Epidermal melanocyte (primary cell): ENCODE data around the gene NRG2.

Source experiments
- DNase-seq: peaks from one replicate; pipeline ENCODE4 v3.0.0; 2011; ENCODE audit warnings: low spot score; ENCODE audit not compliant: insufficient read length

NRG2 gene

DNA sequence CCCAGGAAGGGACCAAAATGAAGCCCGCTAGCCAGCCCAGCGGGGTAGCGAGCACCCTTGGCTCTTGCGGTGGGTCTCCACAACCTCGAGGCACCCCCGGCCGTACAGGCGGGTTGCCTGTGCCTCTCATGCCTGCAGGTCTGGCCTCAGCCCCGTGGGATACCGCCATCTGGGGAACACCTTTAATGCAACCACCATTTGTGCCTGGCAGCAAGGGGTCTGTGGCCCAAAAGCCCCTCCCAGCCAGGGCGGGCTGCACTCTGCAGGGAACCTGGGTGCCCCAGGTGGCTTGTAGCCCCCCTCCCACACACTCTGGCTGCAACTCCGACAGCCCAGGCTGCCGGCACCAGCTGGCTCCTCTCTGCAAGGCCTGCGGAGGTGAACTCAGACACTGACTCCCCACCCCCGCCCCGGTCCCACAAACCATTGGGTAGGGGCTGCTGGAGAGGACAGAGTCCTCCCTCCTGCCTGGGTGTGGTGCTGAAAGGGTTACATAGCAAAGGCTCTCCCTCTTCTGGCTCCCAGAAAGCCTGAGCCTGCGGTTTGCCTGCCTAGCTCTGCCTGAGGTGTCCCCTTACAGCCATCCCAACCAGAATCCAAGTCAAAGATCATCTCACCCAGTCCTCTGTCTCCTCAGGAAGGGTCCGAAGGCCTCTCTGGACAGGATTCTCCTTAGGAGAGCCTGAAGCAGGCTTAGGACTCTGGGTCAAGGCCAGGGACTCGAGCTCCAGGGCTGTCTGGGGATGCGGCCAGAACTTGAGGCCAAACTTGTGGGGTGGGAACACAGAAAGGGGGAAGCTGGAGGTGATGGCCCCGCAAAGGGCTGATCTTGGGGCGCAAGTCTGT, 138.1 kb downstream of the NRG2 start:
- no peak for DNase-seq

DNA sequence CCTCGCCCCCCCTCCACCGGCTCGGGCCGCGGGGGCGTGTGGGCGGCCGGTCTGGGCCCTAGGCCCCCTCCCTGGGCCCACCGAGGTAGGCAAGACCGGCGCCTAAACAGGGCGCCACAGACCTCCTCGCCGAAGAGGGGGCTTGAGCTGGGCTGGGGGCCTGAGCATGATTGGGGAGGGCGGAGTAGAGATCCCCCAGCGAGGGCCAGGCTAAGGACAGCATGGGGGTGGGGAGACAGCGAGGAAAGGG, 138.6 kb downstream of the NRG2 start:
- no peak for DNase-seq

DNA sequence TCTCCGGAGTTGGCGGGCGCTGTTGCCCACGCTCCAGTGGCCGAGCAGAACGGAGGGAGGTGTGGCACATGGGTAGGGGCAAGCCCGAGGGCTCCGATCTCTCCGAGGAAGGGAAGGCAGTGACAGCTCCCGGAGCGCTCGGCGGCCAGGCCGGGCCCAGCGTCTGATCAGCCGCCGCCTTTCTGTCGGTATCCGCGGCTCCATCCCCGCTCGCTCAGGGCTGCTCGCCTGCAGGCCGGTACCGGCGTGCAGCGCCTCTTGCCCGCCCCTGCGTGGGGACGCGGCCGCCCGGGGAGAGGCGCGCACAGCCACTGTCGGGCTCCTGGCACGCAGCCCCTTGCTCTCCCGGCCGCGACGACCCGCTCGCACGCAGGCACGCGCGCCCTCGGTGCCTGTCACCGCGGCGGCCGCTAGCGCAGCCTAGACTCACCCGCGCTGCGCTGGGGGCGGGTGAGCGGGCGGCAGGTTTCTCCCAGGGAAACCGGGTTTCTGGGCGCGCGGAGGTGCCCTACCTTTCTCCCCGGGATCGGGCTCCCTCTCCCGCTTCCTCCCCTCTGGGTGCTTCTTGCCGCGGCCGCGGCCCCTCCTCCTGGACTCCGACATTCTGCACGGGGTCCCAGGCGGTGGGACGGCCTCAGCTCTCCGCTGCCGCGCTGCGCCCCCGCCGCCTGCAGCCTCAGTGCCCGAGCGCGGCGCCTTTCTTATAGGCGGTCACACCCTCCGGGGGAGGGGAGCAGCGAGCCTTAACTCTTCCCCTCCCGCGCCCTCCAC, 139.1 kb downstream of the NRG2 start:
- peak; percentile 27 for DNase-seq

DNA sequence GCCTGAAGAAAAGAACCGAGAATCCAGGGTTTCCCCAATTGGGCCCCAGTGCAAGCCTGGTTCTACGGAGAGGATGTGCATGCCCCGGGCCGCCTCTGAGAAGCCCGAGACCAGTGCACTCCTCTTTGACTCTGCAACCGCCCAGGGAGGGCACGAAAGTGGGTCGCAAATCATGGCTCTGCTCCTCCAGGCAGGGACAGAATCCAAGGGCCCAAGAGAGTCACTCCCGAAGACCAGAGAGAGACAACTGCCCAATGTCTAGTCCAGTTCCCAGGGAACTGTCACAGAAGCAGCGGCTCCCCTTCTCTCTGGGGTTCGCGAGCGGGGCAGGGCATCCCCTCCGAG, 139.7 kb downstream of the NRG2 start:
- DNase-seq = no peak

DNA sequence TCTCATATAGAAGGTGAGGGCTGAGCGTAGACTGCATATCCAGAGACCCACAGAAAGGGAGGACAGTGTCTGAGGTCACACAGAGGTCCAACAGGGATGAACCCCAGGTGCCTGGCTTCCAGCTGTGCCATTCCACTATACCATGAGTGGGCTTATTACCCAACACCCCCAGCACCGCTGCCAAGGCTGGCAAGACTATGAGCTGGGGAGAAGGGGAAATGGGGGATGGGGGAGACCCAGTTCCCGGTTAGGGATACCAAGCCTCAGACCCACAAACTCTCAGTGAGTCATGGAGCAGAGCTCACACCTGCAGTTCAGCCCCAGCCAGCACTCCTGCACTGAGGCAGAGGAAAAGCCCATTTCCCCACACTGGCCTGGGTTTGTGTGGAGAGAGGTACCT, 141.1 kb downstream of the NRG2 start:
- DNase-seq = no peak

DNA sequence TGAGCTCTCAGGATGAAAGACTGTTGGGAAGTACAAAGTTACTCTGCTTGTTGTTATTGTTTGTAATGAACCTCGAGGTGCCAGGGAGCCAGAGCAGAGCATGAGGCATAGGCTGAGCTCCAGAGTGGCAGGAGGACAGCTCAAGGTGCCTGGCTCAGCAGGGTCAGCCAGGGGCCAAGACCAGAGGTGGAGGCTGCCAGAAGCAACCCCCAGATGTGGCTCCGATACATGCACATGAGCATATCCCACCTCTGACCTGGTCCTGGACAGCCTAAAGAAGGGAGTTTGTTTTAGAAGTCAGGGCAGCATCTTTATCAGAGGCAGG, 141.9 kb downstream of the NRG2 start:
- DNase-seq = peak; percentile 7

DNA sequence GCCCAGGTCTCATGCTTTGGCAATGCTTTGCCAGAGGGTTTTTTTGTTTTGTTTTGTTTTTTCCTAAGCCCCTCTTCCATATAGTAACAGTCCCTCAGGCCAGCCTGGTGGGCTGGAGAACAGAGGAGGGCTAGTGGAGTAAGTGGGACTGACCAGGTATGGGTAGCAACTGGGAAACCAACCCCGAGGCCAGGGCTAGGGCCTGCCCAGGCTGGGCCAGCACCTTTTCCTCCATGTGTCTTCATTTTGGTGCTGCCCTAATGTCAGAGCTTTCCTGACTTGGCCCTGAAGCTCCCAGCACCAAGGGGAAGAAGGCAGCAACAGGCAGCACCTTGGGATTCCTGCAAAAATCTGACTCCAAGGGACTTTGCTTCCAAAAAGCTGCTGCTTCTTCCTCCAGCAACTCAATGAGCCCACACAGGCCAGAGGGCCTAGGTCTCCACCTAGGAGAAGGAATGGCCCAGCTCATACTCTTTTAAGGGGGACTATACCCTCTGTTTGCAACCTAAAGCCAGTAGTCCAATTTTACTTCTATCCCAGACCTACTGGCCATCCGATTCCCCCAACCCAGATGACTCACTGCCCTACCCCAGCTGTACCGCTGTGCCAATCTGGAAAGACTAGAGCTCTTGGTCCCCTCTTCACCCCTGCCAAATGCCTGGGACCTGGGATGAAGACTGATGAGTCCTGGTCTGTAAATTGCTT, 142.4 kb downstream of the NRG2 start:
- peak; percentile 10 for DNase-seq

DNA sequence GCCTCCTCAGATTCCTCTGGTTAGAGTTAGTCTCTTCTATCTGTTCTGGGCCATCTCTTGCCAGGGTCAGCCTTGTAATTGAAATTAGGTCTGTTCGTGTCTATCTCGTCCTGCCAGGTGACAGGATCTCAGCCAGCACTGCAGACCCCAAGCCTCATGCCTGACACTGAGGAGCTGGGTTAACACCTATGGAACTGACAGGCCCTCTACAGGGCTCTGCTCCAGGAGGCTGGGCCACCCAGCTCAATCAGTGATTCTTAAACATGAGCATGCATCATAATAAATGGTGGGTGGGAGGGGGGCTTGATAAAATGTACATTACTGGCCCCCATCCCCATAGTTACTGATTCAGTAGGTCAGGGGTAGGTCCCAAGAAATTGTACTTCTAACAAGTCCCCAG, 144.1 kb downstream of the NRG2 start:
- DNase-seq = no peak

DNA sequence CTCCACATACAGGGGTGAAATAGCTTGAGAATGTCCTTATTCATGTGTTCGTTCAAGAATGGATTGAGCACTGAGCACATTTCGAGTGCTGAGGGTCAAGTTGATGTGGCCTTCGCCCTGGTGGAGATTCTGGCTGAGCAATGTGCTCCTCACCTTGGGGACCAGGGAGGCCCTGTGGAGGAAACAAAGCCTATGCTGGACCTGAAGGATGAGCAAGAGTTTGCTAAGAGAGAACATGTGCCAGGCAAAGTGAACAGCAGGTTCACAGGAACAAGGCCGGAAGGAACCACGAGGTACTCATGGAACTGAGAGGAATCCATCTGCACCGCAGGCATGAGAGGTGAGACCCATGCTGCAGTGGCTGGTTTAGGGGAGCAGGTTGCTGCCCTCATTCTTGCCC, 145.1 kb downstream of the NRG2 start:
- DNase-seq = no peak

DNA sequence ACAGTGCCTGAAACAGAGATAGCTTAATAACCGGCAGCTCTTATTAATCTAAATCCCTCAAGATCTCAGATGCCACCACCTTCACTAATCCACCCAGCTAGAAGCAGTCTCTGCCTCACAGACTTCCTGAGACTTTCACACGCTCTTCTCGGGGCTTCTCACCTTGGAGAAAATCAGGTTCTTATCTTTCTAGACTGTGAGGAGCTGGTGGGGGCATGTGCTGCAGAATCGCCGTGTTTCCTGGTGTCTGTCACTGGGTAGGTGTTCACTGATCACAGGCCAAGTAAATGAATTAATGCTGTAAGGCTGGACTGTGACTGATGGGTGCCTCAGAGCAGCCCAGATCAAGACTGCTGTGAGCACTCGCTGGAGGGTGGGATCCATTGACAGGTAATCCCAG, 145.8 kb downstream of the NRG2 start:
- peak; percentile 6 for DNase-seq

DNA sequence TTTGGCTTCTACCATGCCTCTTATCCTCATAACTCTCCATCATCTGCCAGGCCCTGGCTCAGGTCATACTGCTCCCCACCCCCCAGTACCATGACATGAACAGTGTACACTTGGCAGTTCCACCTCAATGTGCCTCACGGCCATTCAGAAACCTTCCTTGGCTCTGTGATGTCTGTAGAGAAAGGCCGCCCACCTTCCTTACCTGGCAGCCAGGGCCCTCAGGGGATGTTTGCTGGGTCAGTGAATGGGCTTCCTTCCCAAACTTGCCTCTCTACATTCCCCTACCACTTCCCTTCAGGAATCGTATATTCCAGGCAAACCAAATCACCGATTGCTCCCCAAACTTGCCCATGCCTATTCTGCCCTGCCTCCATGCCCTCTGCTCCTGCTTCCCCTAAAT, 146.4 kb downstream of the NRG2 start:
- DNase-seq = no peak

DNA sequence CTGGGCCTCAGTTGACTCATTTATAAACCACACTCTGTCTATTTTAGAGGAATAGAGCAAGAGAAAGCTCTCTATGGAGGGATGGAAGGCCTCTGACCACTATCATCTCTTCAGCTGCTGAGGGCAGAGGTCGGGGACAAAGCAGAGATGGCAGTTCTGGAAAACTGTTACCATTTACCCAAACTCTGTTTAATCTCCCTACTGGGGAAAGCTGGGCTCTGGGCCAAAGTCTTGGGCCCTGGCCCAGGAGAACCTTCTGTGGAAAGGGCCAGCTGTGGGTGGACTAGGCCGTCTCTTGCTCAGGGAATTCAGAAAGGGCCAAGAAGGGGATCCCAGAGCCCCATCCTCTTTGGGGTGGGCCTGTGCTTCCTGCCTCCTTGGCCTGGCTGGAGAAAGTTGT, 147.5 kb downstream of the NRG2 start:
- no peak for DNase-seq

DNA sequence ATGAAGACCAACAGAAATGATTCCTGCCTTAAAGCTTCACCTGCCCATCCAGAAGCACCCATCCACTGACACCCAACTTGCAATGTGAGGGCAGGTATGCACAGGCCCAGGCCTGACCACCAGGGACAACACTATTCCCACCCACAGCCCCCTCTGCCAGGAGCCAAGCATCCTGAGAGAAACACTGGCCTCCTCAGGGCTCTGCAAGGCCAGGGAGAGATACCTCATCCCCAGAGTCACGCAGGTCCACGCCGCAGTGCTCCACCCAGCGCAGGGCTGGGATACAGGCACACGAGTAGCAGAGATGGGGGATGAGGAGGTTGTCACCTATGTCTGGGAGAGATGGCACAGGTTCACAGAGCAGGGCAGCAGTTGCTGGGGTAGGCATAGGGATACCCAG, 148.1 kb downstream of the NRG2 start:
- peak; percentile 5 for DNase-seq

DNA sequence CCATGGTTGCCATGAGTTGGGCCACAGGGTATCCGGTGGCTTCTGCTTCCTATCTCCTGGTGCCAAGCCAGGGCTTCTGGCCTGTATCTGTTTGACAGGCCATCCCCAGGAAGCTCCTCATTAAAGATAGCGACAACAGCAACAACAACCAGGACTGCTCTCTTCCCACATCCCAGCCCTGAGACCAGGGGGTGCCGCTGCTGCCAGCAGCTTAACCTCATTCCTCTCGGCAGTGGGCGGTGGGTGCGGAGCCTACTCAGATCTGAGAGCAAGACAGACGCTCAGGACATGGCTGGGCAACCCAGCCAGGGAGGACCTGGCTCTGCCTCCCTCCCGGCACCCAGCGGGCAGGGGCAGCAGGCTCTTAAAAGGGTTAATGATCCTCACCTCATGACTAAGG, 149.2 kb downstream of the NRG2 start:
- no peak for DNase-seq

DNA sequence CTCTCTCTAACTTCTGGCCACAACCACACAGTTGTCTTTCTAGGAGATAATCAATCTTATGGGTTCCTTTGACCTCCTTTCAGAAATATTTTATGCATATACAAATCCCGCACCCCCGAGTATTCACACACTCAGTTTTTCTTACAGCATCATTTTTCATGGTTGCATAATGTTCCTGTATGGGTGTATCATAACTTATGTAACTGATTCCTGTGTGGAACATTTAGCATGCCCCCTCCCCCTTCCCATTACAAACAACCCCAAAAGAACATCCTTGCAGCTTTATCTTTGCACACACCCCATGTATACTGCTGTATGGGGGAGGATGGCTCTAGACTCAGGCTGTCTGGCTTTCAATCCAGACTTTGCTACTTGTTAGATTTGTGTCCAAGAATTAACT, 153.7 kb downstream of the NRG2 start:
- DNase-seq = no peak

DNA sequence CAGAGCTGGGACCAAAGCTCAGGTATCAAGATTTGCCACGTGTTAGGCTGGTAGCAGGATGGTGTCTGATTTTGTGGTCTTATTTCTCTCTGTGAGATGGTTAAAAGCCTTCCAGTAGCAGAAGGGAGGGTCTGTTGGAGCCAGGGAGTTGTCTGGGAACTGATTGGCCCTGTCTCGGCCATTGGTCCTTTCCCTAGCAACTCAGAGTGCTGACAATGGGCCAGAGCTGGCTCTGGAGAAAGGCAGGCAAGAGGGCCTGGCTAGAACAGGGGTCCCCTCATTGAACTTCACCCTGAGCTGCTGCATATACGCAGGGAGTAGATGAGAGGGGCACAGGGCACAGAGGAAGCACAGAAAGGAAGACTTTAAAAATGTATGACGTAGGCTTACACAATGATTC, 154.7 kb downstream of the NRG2 start:
- DNase-seq = no peak

DNA sequence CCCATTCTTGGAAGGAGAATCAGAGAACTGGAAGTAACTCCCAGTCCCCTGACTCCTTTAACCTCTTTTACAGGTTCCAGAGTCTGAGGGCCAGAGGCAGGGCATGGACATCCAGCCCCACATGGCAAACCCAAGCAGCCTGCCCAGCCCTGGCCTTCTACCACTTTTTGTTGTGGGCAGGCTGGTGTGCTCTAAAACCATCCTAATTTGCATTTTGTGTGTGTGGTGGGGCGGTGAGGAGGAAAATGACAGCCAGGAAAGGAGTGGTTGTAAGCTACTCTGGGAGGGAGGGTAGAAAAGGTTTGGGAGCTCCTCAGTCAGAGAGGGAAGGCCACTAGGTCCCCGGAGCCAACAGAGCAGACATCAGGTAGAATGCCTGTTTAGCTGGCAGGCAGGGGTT, 156.9 kb downstream of the NRG2 start:
- no peak for DNase-seq

DNA sequence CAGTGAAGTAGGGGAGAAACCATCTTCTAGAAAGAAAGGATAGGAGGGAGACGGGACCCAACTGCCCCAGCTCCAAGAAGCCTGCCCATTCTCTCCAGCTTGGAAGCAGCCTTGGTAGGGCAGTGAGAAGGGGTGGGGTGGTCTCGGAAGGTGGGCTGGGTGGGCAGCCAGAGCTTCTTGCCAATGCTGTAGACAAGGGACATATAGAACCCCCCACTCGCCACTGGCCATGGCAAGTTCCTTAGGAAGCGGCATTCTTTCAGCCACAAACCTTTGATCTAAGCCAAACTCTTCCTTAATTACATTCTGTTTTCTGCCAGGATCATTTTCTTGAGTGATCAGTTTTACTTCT, 157.3 kb downstream of the NRG2 start:
- DNase-seq = no peak

DNA sequence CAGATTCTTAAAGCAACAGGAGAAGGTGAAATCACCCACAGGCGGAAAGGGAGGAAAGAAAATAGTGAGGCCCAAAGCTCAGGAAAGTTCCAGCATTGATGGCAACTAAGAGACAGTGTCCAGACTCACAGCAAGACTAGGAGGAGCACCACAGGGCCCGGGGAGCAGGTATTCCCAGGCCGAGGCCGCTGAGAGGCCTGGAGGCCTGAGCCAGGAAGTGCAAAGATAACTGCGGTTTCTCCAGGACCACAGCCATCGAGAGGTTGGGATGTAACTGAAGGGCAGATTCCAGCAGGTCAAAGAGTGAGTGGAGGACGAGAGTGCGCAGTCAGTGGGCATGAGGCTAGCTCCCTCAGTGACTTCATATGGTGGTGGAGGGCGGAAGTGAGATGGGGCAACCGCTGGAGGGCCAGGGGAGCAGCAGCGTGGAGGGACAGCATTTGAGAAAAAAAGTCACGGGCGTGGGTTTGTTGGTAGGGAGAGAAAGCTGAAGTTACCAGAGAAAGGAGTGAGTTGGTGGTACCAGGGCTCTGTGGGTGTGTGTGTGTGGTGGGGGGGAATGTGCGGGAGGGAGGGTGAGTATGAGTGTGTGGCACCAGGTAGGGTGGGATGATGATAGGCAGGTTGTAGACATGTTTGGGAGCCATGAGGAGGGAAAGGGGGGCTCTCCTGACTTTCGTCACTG, 157.8 kb downstream of the NRG2 start:
- no peak for DNase-seq

DNA sequence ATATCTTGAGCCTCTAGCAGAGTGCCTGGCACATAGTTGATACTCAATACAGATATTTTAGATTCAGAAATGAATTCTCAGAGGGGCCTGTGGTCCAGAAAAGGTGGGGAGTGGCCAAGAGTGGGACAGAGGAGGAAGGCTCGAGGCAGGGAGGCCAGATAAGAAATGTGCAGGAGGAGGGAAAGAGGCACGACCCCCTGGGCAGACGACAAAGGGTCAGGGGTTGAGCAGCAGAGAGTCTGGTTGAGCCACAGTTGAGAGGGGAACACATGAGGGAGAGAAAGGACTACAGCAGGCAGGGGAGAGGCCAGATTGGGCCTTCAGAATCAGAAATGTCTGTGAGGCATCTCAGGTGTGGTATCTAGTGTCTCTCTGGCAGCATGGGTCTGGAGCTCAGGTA, 158.4 kb downstream of the NRG2 start:
- DNase-seq = no peak

DNA sequence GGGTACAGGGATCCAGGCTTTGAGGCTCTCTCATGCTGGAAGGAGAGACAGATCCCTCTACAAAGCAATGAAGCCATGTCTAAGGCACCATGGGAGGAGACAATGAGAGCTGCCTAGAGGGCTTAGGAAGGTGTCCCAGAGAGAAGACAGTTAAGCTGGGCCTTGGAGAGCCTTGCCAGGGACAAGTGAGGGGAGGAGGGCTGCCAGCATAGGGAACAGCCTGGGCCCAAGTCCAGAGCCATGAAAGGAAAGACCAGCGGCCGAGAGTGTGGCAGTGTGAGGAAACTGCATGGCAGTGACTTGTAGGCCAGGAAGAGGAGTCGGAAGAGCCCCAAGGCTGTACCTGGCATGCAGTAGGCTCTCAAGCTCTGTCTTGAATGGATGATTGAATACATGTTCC, 159.0 kb downstream of the NRG2 start:
- DNase-seq = no peak

DNA sequence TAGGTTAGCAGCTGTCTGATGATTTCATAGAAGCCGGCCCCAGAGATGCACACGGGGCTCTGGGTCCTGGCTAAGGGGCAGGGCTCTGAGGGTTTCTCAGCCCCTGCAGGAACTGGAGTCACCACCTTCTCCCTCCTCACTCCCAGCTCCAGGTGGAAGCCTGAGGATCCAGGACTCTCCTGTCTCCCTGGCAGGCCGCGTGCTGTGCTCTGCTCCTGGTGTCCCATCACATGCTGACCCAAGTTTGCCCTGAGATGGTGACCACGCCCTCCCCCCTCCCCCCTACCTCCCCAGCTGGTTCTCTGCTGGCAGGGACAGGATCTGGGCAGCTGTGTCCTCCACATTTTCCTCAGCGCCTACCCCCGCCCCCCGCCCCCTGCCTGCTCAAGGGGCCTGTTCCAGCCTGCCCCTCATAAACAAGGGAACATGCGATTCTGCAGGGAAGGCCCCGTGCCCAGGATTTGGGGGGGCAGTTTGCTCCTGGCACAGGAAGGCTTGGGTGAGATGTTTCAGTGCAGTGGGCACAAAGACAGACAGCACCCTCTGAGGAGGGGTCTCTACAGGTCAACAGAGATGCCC, 160.0 kb downstream of the NRG2 start:
- no peak for DNase-seq
